CD4-positive, alpha-beta memory T cell (primary cell): Measurements from ENCODE around the gene HLA-DOB. TPM values are rescaled to one million over a fixed set of nuclear protein-coding genes. Genes with fewer than 3 reads are reported as not detected.
"Not testable (repeated sequence)": the region's sequence is repeated elsewhere in the genome, so short reads cannot be mapped to it uniquely, and the experiment has no call there.

Source experiments
- CTCF ChIA-PET: fragments of 350-600 bp; sonication (Branson Sonifier 250); formaldehyde crosslinking; loops from one replicate; lab custom pipeline; 2021; ENCODE audit warnings: inconsistent platforms; ENCODE audit not compliant: partially characterized antibody; lab: Charles Lee
- POLR2A ChIA-PET: fragments of 350-600 bp; sonication (Branson Sonifier 250); formaldehyde crosslinking; loops from one replicate; lab custom pipeline; 2021; ENCODE audit not compliant: partially characterized antibody; lab: Charles Lee
- DNase-seq, 5 donors: peaks; one replicate each; pipeline versions ENCODE4 v3.0.0 to v3.0.0-alpha.2; 2020 to 2022; ENCODE audit warnings: mixed read lengths in 1 of 5
- H3K27ac ChIP-seq: one replicate; pipeline ENCODE4 v1.7.0; 2013; ENCODE audit warnings: low read depth, low read length
- H3K27me3 ChIP-seq: 2 replicates; pipeline ENCODE4 v1.7.0; 2013; ENCODE audit warnings: mild to moderate bottlenecking, low read length, moderate library complexity; ENCODE audit not compliant: insufficient read depth
- H3K36me3 ChIP-seq: 2 replicates; pipeline ENCODE4 v1.7.0; 2013; ENCODE audit warnings: mild to moderate bottlenecking, low read length, moderate library complexity; ENCODE audit not compliant: insufficient read depth
- H3K4me1 ChIP-seq: 2 replicates; pipeline ENCODE4 v1.7.0; 2013; ENCODE audit warnings: mild to moderate bottlenecking, low read length, moderate library complexity; ENCODE audit not compliant: insufficient read depth
- H3K4me3 ChIP-seq, 2 donors: one replicate each; pipeline ENCODE4 v1.7.0; 2013; ENCODE audit warnings: low read length in 2 of 2, mild to moderate bottlenecking in 1 of 2
- H3K9me3 ChIP-seq, 2 donors: one replicate each; pipeline ENCODE4 v1.7.0; 2013; ENCODE audit warnings: low read length in 2 of 2, control low read depth in 1 of 2; ENCODE audit not compliant: control insufficient read depth in 1 of 2
- H3K27ac Mint-ChIP-seq, 7 donors: one replicate each; pipeline ENCODE4 v1.8.0; 2020 to 2021; ENCODE audit warnings: mixed read lengths in 7 of 7, mild to moderate bottlenecking in 6 of 7, inconsistent platforms in 3 of 7, moderate library complexity in 3 of 7
- H3K27me3 Mint-ChIP-seq, 2 donors: one replicate each; pipeline ENCODE4 v1.8.0; 2020 to 2021; ENCODE audit warnings: mixed read lengths in 2 of 2
- H3K36me3 Mint-ChIP-seq, 2 donors: one replicate each; pipeline ENCODE4 v1.8.0; 2020 to 2021; ENCODE audit warnings: mixed read lengths in 2 of 2, inconsistent platforms in 1 of 2, mild to moderate bottlenecking in 1 of 2
- H3K4me1 Mint-ChIP-seq, 4 donors: one replicate each; pipeline ENCODE4 v1.8.0; 2020 to 2021; ENCODE audit warnings: mixed read lengths in 4 of 4, mild to moderate bottlenecking in 1 of 4
- H3K4me3 Mint-ChIP-seq, 8 donors: one replicate each; pipeline ENCODE4 v1.8.0; 2020 to 2021; ENCODE audit warnings: mixed read lengths in 8 of 8, mild to moderate bottlenecking in 7 of 8, moderate library complexity in 6 of 8, inconsistent platforms in 3 of 8
- H3K9me3 Mint-ChIP-seq, 8 donors: one replicate each; pipeline ENCODE4 v1.8.0; 2020 to 2021; ENCODE audit warnings: mixed read lengths in 8 of 8, mild to moderate bottlenecking in 5 of 8, inconsistent platforms in 3 of 8, moderate library complexity in 1 of 8
- intact Hi-C: fragments of 100-400 bp; cut with micrococcal nuclease; formaldehyde crosslinking; loops from one replicate; pipeline ENCODE4 v1.15.1; 2023
- polyA plus RNA-seq, 2 donors: library from polyadenylated mRNA; unstranded; fragments of 300-500 nt; fragmentation: Illumina TruSeq; gene quantifications; one replicate each; pipeline ENCODE4 v1.2.3, GENCODE V29; 2021
- total RNA-seq, 2 experiments: library from RNA; stranded (reverse); gene quantifications; one replicate each; pipeline ENCODE4 v1.2.3, GENCODE V29; 2021

The HLA-DOB gene
- total and polyA plus RNA-seq, 4 experiments from 2014 or later, result 0.22 to 2.8 (median 0.86) TPM

GRCh38 chr6:32790306-32790705, 26.5 kb downstream of the HLA-DOB start:
- POLR2A ChIA-PET, result no interaction called here
- Mint-ChIP-seq H3K9me3 (no peaks in the 10 kb centered on the region), H3K27me3 (peaks cover 43 to 54% of the 10 kb centered on the region in 2 donors), H3K4me1 (peaks cover 2 to 9% (median 5%) of the 10 kb centered on the region in 4 donors), H3K27ac (no peak overlapping the region), H3K4me3 (no peak overlapping the region), H3K36me3 (no peaks in the 10 kb centered on the region)
- Histone ChIP-seq H3K27ac (no peak overlapping the region), H3K36me3 (no peaks in the 10 kb centered on the region), H3K4me1 (no peaks in the 10 kb centered on the region), H3K4me3 (no peak overlapping the region), H3K27me3 (peaks cover 13% of the 10 kb centered on the region), H3K9me3 (no peaks in the 10 kb centered on the region)
- intact Hi-C loops, result no loop called here
- no peak for DNase-seq
- CTCF ChIA-PET, result interaction anchor here (8.2 kb wide), 1 partner anchor 376 kb away, joined by 109 read pairs; no protein-coding TSS in a partner anchor

- no peak overlapping the region for H3K4me3 Mint-ChIP-seq
- H3K27me3 Mint-ChIP-seq, result peaks cover 25 to 26% of the 10 kb centered on the region in 2 donors
- peaks cover 0 to 16% (median 10%) of the 10 kb centered on the region in 8 donors for H3K9me3 Mint-ChIP-seq
- POLR2A ChIA-PET, result interaction anchor here (0.6 to 0.8 kb wide), 2 partner anchors 53 to 63 kb away, joined by 3 read pairs; partner anchors contain the start of gene TAP2
- H3K27ac Mint-ChIP-seq, result peak overlapping the region in 1 of 7 donors; percentile 71
- CTCF ChIA-PET, result interaction anchor here (0.6 to 8.2 kb wide), 21 partner anchors 9 to 738 kb away, joined by 3 to 109 read pairs (median 4); partner anchors contain the start of gene HLA-DRA
- no peaks in the 10 kb centered on the region for H3K4me1 ChIP-seq
- no peaks in the 10 kb centered on the region for H3K36me3 Mint-ChIP-seq
- no peak overlapping the region for H3K27ac ChIP-seq
- no peak overlapping the region for H3K4me3 ChIP-seq
- intact Hi-C loops, result loop anchor here (1.0 kb wide), 2 partner anchors 354 to 373 kb away; no protein-coding TSS in a partner anchor
- H3K4me1 Mint-ChIP-seq, result no peaks in the 10 kb centered on the region
- H3K27me3 ChIP-seq, result no peaks in the 10 kb centered on the region
- DNase-seq, result peak in 4 of 5 donors; percentile 34 to 47 (median 42)
- no peaks in the 10 kb centered on the region for H3K36me3 ChIP-seq
- no peaks in the 10 kb centered on the region for H3K9me3 ChIP-seq
These were observed 30.8 kb downstream of the HLA-DOB start for GRCh38 chr6:32785781-32786533.

- peaks cover 0 to 16% (median 10%) of the 10 kb centered on the region in 8 donors for H3K9me3 Mint-ChIP-seq
- H3K4me1 Mint-ChIP-seq, DNase-seq, H3K36me3 Mint-ChIP-seq, H3K27me3 ChIP-seq, POLR2A ChIA-PET, H3K4me1 ChIP-seq, H3K36me3 ChIP-seq, intact Hi-C loops, H3K4me3 ChIP-seq, H3K27ac ChIP-seq, H3K9me3 ChIP-seq, H3K4me3 Mint-ChIP-seq, H3K27ac Mint-ChIP-seq: not testable (repeated sequence)
- peaks cover 23 to 29% of the 10 kb centered on the region in 2 donors for H3K27me3 Mint-ChIP-seq
- CTCF ChIA-PET, result interaction anchor here (1.4 to 2.0 kb wide), 2 partner anchors 12 to 369 kb away, joined by 4 to 6 read pairs; no protein-coding TSS in a partner anchor
These were observed 33.9 kb downstream of the HLA-DOB start for GRCh38 chr6:32782923-32783322.

- H3K4me1 Mint-ChIP-seq, result no peaks in the 10 kb centered on the region
- ChIA-PET CTCF (no interaction called here), POLR2A (no interaction called here)
- Histone ChIP-seq H3K27ac (no peak overlapping the region), H3K9me3 (no peaks in the 10 kb centered on the region), H3K27me3 (no peaks in the 10 kb centered on the region), H3K36me3 (no peaks in the 10 kb centered on the region), H3K4me3 (no peak overlapping the region), H3K4me1 (no peaks in the 10 kb centered on the region)
- no peak for DNase-seq
- no peak overlapping the region for H3K4me3 Mint-ChIP-seq
- peaks cover 21 to 25% of the 10 kb centered on the region in 2 donors for H3K27me3 Mint-ChIP-seq
- intact Hi-C loops, result no loop called here
- no peaks in the 10 kb centered on the region for H3K36me3 Mint-ChIP-seq
- no peak overlapping the region for H3K27ac Mint-ChIP-seq
- H3K9me3 Mint-ChIP-seq, result peaks cover 0 to 16% (median 10%) of the 10 kb centered on the region in 8 donors
These were observed 37.8 kb downstream of the HLA-DOB start for GRCh38 chr6:32779036-32779435.

- Histone ChIP-seq H3K36me3 (no peaks in the 10 kb centered on the region), H3K4me3 (no peak overlapping the region), H3K9me3 (no peaks in the 10 kb centered on the region), H3K27ac (no peak overlapping the region), H3K27me3 (peaks cover 18% of the 10 kb centered on the region), H3K4me1 (no peaks in the 10 kb centered on the region)
- H3K27ac Mint-ChIP-seq, result no peak overlapping the region
- no peak for DNase-seq
- peaks cover 30 to 37% of the 10 kb centered on the region in 2 donors for H3K27me3 Mint-ChIP-seq
- ChIA-PET POLR2A (no interaction called here), CTCF (interaction anchor here (0.8 to 1.2 kb wide), 2 partner anchors 8 to 21 kb away, joined by 3 read pairs; no protein-coding TSS in a partner anchor)
- no peaks in the 10 kb centered on the region for H3K4me1 Mint-ChIP-seq
- no peak overlapping the region for H3K4me3 Mint-ChIP-seq
- no peaks in the 10 kb centered on the region for H3K36me3 Mint-ChIP-seq
- intact Hi-C loops, result no loop called here
- no peaks in the 10 kb centered on the region for H3K9me3 Mint-ChIP-seq
These were observed 41.7 kb downstream of the HLA-DOB start for GRCh38 chr6:32775071-32775470.

GRCh38 chr6:32774426-32774825, 42.4 kb downstream of the HLA-DOB start:
- no peaks in the 10 kb centered on the region for H3K4me1 ChIP-seq
- no peaks in the 10 kb centered on the region for H3K9me3 ChIP-seq
- no peak overlapping the region for H3K4me3 Mint-ChIP-seq
- DNase-seq, result no peak
- peaks cover 31 to 42% of the 10 kb centered on the region in 2 donors for H3K27me3 Mint-ChIP-seq
- intact Hi-C loops, result no loop called here
- H3K36me3 ChIP-seq, result no peaks in the 10 kb centered on the region
- H3K36me3 Mint-ChIP-seq, result no peaks in the 10 kb centered on the region
- H3K27me3 ChIP-seq, result peaks cover 18% of the 10 kb centered on the region
- POLR2A ChIA-PET, result no interaction called here
- H3K4me1 Mint-ChIP-seq, result no peaks in the 10 kb centered on the region
- H3K27ac Mint-ChIP-seq, result no peak overlapping the region
- H3K27ac ChIP-seq, result no peak overlapping the region
- H3K4me3 ChIP-seq, result no peak overlapping the region
- H3K9me3 Mint-ChIP-seq, result no peaks in the 10 kb centered on the region
- CTCF ChIA-PET, result interaction anchor here (1.2 kb wide), 1 partner anchor 8 kb away, joined by 3 read pairs; no protein-coding TSS in a partner anchor

GRCh38 chr6:32772656-32773055, 44.1 kb downstream of the HLA-DOB start:
- Mint-ChIP-seq H3K27me3 (peaks cover 42 to 47% of the 10 kb centered on the region in 2 donors), H3K4me3 (no peak overlapping the region), H3K27ac (no peak overlapping the region), H3K36me3 (no peaks in the 10 kb centered on the region), H3K9me3 (no peaks in the 10 kb centered on the region), H3K4me1 (no peaks in the 10 kb centered on the region)
- H3K27ac ChIP-seq, result no peak overlapping the region
- ChIA-PET CTCF (no interaction called here), POLR2A (no interaction called here)
- no peaks in the 10 kb centered on the region for H3K9me3 ChIP-seq
- DNase-seq, result no peak
- no peaks in the 10 kb centered on the region for H3K4me1 ChIP-seq
- intact Hi-C loops, result no loop called here
- peaks cover 21% of the 10 kb centered on the region for H3K27me3 ChIP-seq
- H3K36me3 ChIP-seq, result no peaks in the 10 kb centered on the region
- H3K4me3 ChIP-seq, result no peak overlapping the region
